Osteoblast (primary cell): ENCODE data around the gene ZEB2. TPM values are rescaled to one million over a fixed set of nuclear protein-coding genes. Genes with fewer than 3 reads are reported as not detected.

Experiments
- DNase-seq: peaks from one replicate; pipeline ENCODE4 v3.0.0; 2011; ENCODE audit warnings: low spot score, mixed read lengths; ENCODE audit not compliant: insufficient read length; ENCODE audit errors: missing footprints
- H2AFZ ChIP-seq: 2 replicates; pipeline ENCODE4 v1.6.0; 2011; ENCODE audit warnings: mild to moderate bottlenecking, low read length
- H3K27ac ChIP-seq: 2 replicates; pipeline ENCODE4 v1.5.1; 2011; ENCODE audit warnings: mild to moderate bottlenecking, low read depth, low read length, moderate library complexity
- H3K27me3 ChIP-seq: 2 replicates; pipeline ENCODE4 v1.6.0; 2012; ENCODE audit warnings: mild to moderate bottlenecking, control low read depth, inconsistent platforms, low read length, moderate library complexity; ENCODE audit not compliant: insufficient read depth
- H3K36me3 ChIP-seq: 2 replicates; pipeline ENCODE4 v1.5.1; 2011; ENCODE audit warnings: mild to moderate bottlenecking, low read length, control low read depth, moderate library complexity; ENCODE audit not compliant: insufficient read depth
- H3K4me1 ChIP-seq: 2 replicates; pipeline ENCODE4 v1.5.1; 2011; ENCODE audit warnings: mild to moderate bottlenecking, low read length, control low read depth, moderate library complexity; ENCODE audit not compliant: insufficient read depth
- H3K4me2 ChIP-seq: 2 replicates; pipeline ENCODE4 v1.6.0; 2011; ENCODE audit warnings: mild to moderate bottlenecking, low read length; ENCODE audit not compliant: insufficient read depth
- H3K4me3 ChIP-seq: fragments of 200-600 bp; sonication (generic); 3 replicates; pipeline ENCODE4 v1.5.1; 2012; ENCODE audit warnings: mild to moderate bottlenecking, low read length, inconsistent platforms; ENCODE audit not compliant: insufficient read depth
- H3K79me2 ChIP-seq: 2 replicates; pipeline ENCODE4 v1.6.0; 2012; ENCODE audit warnings: mild to moderate bottlenecking, low read length, control low read depth, inconsistent platforms; ENCODE audit not compliant: insufficient read depth
- H3K9me3 ChIP-seq: 2 replicates; pipeline ENCODE4 v1.5.1; 2011; ENCODE audit warnings: low read depth, low read length, control low read depth
- H4K20me1 ChIP-seq: 2 replicates; pipeline ENCODE4 v1.6.0; 2012; ENCODE audit warnings: mild to moderate bottlenecking, low read length, control low read depth; ENCODE audit not compliant: insufficient read depth
- total RNA-seq: library from RNA; depleted of rRNA; stranded (reverse); fragments of >200 nt; gene quantifications from 2 replicates; pipeline ENCODE4 v1.2.3, GENCODE V29; 2012
- TF ChIP-seq, protein P1 (sequence below): IDR thresholded peaks from 2 replicates; pipeline ENCODE4 v1.5.1; 2011; ENCODE audit warnings: mild to moderate bottlenecking, low read depth, low read length, moderate library complexity; ENCODE audit errors: extremely low read depth

Gene ZEB2
- total RNA-seq, 1 donor = 119 TPM

GRCh38 chr2:144516981-144517865, 2.7 kb downstream of the ZEB2 start:
- H3K79me2 ChIP-seq = peaks cover 76% of the 10 kb centered on the region
- H3K27me3 ChIP-seq = no peaks in the 10 kb centered on the region
- H3K27ac ChIP-seq = peak overlapping the region; percentile 94
- H4K20me1 ChIP-seq = no peaks in the 10 kb centered on the region
- peak overlapping the region; percentile 100 for H3K4me2 ChIP-seq
- H3K36me3 ChIP-seq = no peaks in the 10 kb centered on the region
- no peak overlapping the region for H2AFZ ChIP-seq
- H3K4me3 ChIP-seq = peak overlapping the region; percentile 95
- no peaks in the 10 kb centered on the region for H3K9me3 ChIP-seq
- DNase-seq = peak; percentile 95
- TF ChIP-seq, protein P1, sequence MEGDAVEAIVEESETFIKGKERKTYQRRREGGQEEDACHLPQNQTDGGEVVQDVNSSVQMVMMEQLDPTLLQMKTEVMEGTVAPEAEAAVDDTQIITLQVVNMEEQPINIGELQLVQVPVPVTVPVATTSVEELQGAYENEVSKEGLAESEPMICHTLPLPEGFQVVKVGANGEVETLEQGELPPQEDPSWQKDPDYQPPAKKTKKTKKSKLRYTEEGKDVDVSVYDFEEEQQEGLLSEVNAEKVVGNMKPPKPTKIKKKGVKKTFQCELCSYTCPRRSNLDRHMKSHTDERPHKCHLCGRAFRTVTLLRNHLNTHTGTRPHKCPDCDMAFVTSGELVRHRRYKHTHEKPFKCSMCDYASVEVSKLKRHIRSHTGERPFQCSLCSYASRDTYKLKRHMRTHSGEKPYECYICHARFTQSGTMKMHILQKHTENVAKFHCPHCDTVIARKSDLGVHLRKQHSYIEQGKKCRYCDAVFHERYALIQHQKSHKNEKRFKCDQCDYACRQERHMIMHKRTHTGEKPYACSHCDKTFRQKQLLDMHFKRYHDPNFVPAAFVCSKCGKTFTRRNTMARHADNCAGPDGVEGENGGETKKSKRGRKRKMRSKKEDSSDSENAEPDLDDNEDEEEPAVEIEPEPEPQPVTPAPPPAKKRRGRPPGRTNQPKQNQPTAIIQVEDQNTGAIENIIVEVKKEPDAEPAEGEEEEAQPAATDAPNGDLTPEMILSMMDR = no peak
- peaks cover 39% of the 10 kb centered on the region for H3K4me1 ChIP-seq

DNA sequence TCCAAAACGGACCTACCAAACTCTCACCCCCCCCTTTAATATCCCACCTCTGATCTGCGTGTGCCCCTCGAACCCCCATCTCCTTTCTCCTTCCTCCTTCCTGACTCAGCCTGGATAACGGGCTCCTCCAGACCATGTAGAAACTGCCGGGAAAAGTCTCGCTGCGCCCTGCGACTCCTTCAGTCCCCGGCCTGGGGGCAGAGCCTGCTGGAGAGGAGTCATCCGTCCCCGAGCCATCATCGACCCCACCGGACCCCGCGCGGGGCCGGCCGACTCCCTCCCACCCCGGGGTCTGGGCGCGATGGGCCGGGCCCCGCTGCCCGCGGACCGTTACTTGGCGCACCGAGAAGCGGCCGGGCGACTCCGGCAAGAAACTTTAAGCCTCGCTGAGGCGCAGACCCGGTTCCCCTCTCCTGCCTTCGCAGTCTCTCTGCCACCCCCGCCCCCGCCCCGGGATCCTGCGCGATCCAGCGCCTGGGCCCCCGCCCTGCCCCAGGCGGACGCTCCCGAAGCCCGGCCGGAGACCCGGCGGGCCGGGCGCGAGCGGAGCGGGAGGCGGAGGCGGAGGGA, 3.4 kb downstream of the ZEB2 start:
- H3K36me3 ChIP-seq = no peaks in the 10 kb centered on the region
- H3K4me2 ChIP-seq = peak overlapping the region; percentile 68
- no peak overlapping the region for H2AFZ ChIP-seq
- TF ChIP-seq, protein P1 = no peak
- peaks cover 40% of the 10 kb centered on the region for H3K4me1 ChIP-seq
- peak overlapping the region; percentile 95 for H3K4me3 ChIP-seq
- peaks cover 83% of the 10 kb centered on the region for H3K79me2 ChIP-seq
- peak; percentile 81 for DNase-seq
- no peaks in the 10 kb centered on the region for H3K9me3 ChIP-seq
- peak overlapping the region; percentile 94 for H3K27ac ChIP-seq
- H3K27me3 ChIP-seq = no peaks in the 10 kb centered on the region
- no peaks in the 10 kb centered on the region for H4K20me1 ChIP-seq

DNA sequence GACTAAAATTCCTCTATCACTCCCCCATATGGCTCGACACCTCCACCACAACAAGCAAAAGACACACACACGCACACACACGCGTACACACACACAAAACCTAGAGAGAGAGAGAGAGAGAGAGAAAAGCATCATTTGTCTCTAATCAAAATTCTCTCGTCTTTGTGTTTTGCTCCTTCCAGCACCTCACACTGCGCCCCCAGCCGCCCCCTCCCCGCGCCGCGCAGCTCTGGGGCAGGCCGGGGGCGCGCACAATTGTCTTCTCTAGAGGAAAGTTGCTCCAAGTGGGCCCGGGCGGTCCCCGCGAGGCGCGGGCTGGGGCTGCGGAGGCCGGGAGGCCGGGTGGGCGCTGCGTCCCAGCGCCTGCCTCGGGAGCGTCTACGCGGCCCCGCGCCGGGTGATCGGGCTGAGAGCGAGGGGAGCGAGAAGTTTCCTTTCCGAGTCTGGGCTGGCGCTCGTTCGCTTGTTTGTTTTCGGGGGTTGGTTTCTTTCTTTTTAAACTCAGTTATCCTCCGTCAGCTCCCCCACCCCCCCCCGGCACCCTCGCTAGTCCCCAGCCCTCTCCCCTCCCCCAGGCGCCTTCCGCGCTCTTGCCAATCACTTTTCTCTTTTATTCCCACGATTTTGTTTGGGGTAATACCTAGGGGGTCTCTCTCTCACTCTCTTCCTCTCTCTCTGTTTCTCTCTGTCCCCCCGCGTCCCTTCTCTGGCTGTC, 4.1 kb downstream of the ZEB2 start:
- H3K79me2 ChIP-seq = peaks cover 90% of the 10 kb centered on the region
- no peaks in the 10 kb centered on the region for H3K9me3 ChIP-seq
- peak overlapping the region; percentile 93 for H3K27ac ChIP-seq
- peak; percentile 89 for DNase-seq
- no peaks in the 10 kb centered on the region for H4K20me1 ChIP-seq
- TF ChIP-seq, protein P1 = no peak
- no peaks in the 10 kb centered on the region for H3K27me3 ChIP-seq
- no peak overlapping the region for H2AFZ ChIP-seq
- peaks cover 43% of the 10 kb centered on the region for H3K4me1 ChIP-seq
- H3K4me2 ChIP-seq = peak overlapping the region; percentile 83
- no peaks in the 10 kb centered on the region for H3K36me3 ChIP-seq
- H3K4me3 ChIP-seq = peak overlapping the region; percentile 95
